GM23338 (cell line): ENCODE data around the gene AVPR1B. TPM values are rescaled to one million over a fixed set of nuclear protein-coding genes. Genes with fewer than 3 reads are reported as not detected.

ENCODE experiments used
- ATAC-seq: fragments of 200-7000 bp; cut with Tn5 transposase; 3 replicates; pipeline ENCODE4 v1.9.1; 2020
- DNase-seq: peaks from one replicate; pipeline ENCODE4 v3.0.0-alpha.2; 2015; ENCODE audit warnings: low spot score
- H2AFZ ChIP-seq: fragments of 200-600 bp; sonication (generic); 2 replicates; pipeline ENCODE4 v1.8.0; 2016; ENCODE audit warnings: antibody characterized with exemption, mild to moderate bottlenecking, moderate library complexity
- H3F3A ChIP-seq: fragments of 200-600 bp; sonication (generic); replicated peaks from 2 replicates; pipeline ENCODE4 v1.8.0; 2017; ENCODE audit warnings: antibody characterized with exemption, mixed run types, low read depth
- H3K27ac ChIP-seq: fragments of 200-600 bp; sonication (generic); 2 replicates; pipeline ENCODE4 v1.6.1; 2016; ENCODE audit warnings: low read depth
- H3K27me3 ChIP-seq: fragments of 200-600 bp; sonication (generic); 2 replicates; pipeline ENCODE4 v1.8.0; 2016; ENCODE audit warnings: mild to moderate bottlenecking, mixed run types, moderate library complexity; ENCODE audit not compliant: insufficient read depth
- H3K36me3 ChIP-seq: fragments of 200-600 bp; sonication (generic); 2 replicates; pipeline ENCODE4 v1.8.0; 2016; ENCODE audit warnings: mild to moderate bottlenecking; ENCODE audit not compliant: insufficient read depth
- H3K4me1 ChIP-seq: fragments of 200-600 bp; sonication (generic); 2 replicates; pipeline ENCODE4 v1.8.0; 2016; ENCODE audit warnings: mild to moderate bottlenecking, moderate library complexity; ENCODE audit not compliant: insufficient read depth
- H3K4me2 ChIP-seq: fragments of 200-600 bp; sonication (generic); 2 replicates; pipeline ENCODE4 v1.7.1; 2017; ENCODE audit warnings: mixed run types
- H3K4me3 ChIP-seq: fragments of 200-600 bp; sonication (generic); 2 replicates; pipeline ENCODE4 v1.6.1; 2016; ENCODE audit warnings: mixed run types
- H3K79me2 ChIP-seq: fragments of 200-600 bp; sonication (generic); replicated peaks from 2 replicates; pipeline ENCODE4 v1.8.0; 2017; ENCODE audit warnings: mild to moderate bottlenecking; ENCODE audit not compliant: insufficient read depth
- H3K9me2 ChIP-seq: fragments of 200-600 bp; sonication (generic); 2 replicates; pipeline ENCODE4 v1.8.0; 2017; ENCODE audit not compliant: insufficient read depth
- H4K20me1 ChIP-seq: fragments of 200-600 bp; sonication (generic); replicated peaks from 2 replicates; pipeline ENCODE4 v1.8.0; 2017; ENCODE audit warnings: mild to moderate bottlenecking; ENCODE audit not compliant: insufficient read depth
- H3K27ac Mint-ChIP-seq: 2 replicates; pipeline ENCODE4 v1.8.0; 2020; ENCODE audit warnings: inconsistent platforms, mild to moderate bottlenecking, moderate library complexity, mixed read lengths
- H3K27me3 Mint-ChIP-seq: 3 replicates; pipeline ENCODE4 v1.8.0; 2022; ENCODE audit warnings: low read depth, mild to moderate bottlenecking, moderate library complexity, mixed read lengths, inconsistent platforms; ENCODE audit not compliant: insufficient read depth, poor library complexity
- H3K36me3 Mint-ChIP-seq: 3 replicates; pipeline ENCODE4 v1.8.0; 2021; ENCODE audit warnings: low read depth, mild to moderate bottlenecking, inconsistent platforms, moderate library complexity, mixed read lengths
- H3K4me1 Mint-ChIP-seq: 3 replicates; pipeline ENCODE4 v1.8.0; 2020; ENCODE audit warnings: mild to moderate bottlenecking, inconsistent platforms, mixed read lengths
- H3K4me3 Mint-ChIP-seq: 3 replicates; pipeline ENCODE4 v1.8.0; 2021; ENCODE audit warnings: moderate library complexity, mild to moderate bottlenecking, inconsistent platforms, mixed read lengths
- H3K9me3 Mint-ChIP-seq: 3 replicates; pipeline ENCODE4 v1.8.0; 2020; ENCODE audit warnings: moderate library complexity, mild to moderate bottlenecking, inconsistent platforms, mixed read lengths
- CREB1 ChIP-seq: fragments of 250-450 bp; sonication (Bioruptor Pico); IDR thresholded peaks from 2 replicates; pipeline ENCODE4 v1.5.0; 2020; ENCODE audit warnings: low read depth, mild to moderate bottlenecking, moderate library complexity
- CTCF ChIP-seq, 2 experiments: fragments of 200-600 bp in 1 of 2; sonication (generic) in 1 of 2; conservative IDR thresholded peaks; 2 replicates each; pipeline versions ENCODE4 v1.5.1 to v1.6.1; 2016 to 2017; ENCODE audit warnings: antibody characterized with exemption in 2 of 2, low read depth in 2 of 2, mild to moderate bottlenecking in 2 of 2, moderate library complexity in 1 of 2
- ETS1 ChIP-seq: IDR thresholded peaks from 2 replicates; pipeline ENCODE4 v1.6.1; 2016; ENCODE audit warnings: antibody characterized with exemption
- EZH2 ChIP-seq: fragments of 200-600 bp; sonication (generic); IDR thresholded peaks from one replicate; pipeline ENCODE4 v1.8.0; 2017; ENCODE audit warnings: antibody characterized with exemption, mild to moderate bottlenecking, low read depth; ENCODE audit not compliant: unreplicated experiment
- EZH2phosphoT487 ChIP-seq: fragments of 200-600 bp; sonication (generic); IDR thresholded peaks from one replicate; pipeline ENCODE4 v1.8.1; 2018; ENCODE audit warnings: antibody characterized with exemption; ENCODE audit not compliant: unreplicated experiment
- JUNB ChIP-seq: IDR thresholded peaks from one replicate; pipeline ENCODE4 v1.6.1; 2016; ENCODE audit warnings: antibody characterized with exemption; ENCODE audit not compliant: unreplicated experiment
- NANOG ChIP-seq: IDR thresholded peaks from 2 replicates; pipeline ENCODE4 v1.6.1; 2016; ENCODE audit warnings: antibody characterized with exemption, borderline replicate concordance
- POLR2AphosphoS5 ChIP-seq: IDR thresholded peaks from 2 replicates; pipeline ENCODE4 v1.6.1; 2016; ENCODE audit warnings: antibody characterized with exemption, low read depth
- REST ChIP-seq: IDR thresholded peaks from one replicate; pipeline ENCODE4 v1.6.1; 2018; ENCODE audit warnings: antibody characterized with exemption; ENCODE audit not compliant: unreplicated experiment
- STAT1 ChIP-seq: IDR thresholded peaks from one replicate; pipeline ENCODE4 v1.6.1; 2016; ENCODE audit warnings: antibody characterized with exemption; ENCODE audit not compliant: unreplicated experiment
- ZNF114 ChIP-seq: fragments of 250-450 bp; sonication (Bioruptor Pico); IDR thresholded peaks from 2 replicates; pipeline ENCODE4 v1.5.0; 2020; ENCODE audit warnings: mild to moderate bottlenecking, moderate library complexity
- ZNF331 ChIP-seq: fragments of 250-450 bp; sonication (Bioruptor Pico); IDR thresholded peaks from 2 replicates; pipeline ENCODE4 v1.5.0; 2020; ENCODE audit warnings: low read depth, mild to moderate bottlenecking, moderate library complexity
- ZNF462 ChIP-seq: fragments of 250-450 bp; sonication (Bioruptor Pico); IDR thresholded peaks from 2 replicates; pipeline ENCODE4 v1.5.0; 2020; ENCODE audit warnings: mild to moderate bottlenecking, moderate library complexity
- polyA plus RNA-seq: library from polyadenylated mRNA; unstranded; fragments of >200 nt; fragmentation: Nextera tagmentation; extraction: Ambion mirVana; gene quantifications from 2 replicates; pipeline ENCODE4 v1.2.1, GENCODE V29; 2016
- total RNA-seq: library from RNA; depleted of rRNA; stranded (reverse); fragments of >200 nt; shearing (Covaris generic); gene quantifications from 2 replicates; pipeline ENCODE4 v1.2.3, GENCODE V29; 2014

Gene AVPR1B
- total and polyA plus RNA-seq, 2 experiments from 2014 or later = 0.24 to 0.52 TPM

- H3K4me1 ChIP-seq = peaks cover 4% of the 10 kb centered on the region; the same call in 1 of the 2 replicates
Observed at GRCh38 chr1:206131037-206131436, 13.8 kb upstream of the AVPR1B start.

More at GRCh38 chr1:206131037-206131436, 13.8 kb upstream of the AVPR1B start:
- H3K27me3 ChIP-seq = no peaks in the 10 kb centered on the region
- H4K20me1 ChIP-seq = no peaks in the 10 kb centered on the region
- no peaks in the 10 kb centered on the region for H3K36me3 ChIP-seq
- H3F3A ChIP-seq = no peaks in the 10 kb centered on the region
- H2AFZ ChIP-seq = no peak overlapping the region
- H3K9me3 Mint-ChIP-seq = no peaks in the 10 kb centered on the region
- H3K9me2 ChIP-seq = no peaks in the 10 kb centered on the region
- H3K4me1 Mint-ChIP-seq = peaks cover 4% of the 10 kb centered on the region; the same call in 2 of the 3 replicates
- no peaks in the 10 kb centered on the region for H3K79me2 ChIP-seq
- DNase-seq = no peak
- H3K36me3 Mint-ChIP-seq = no peaks in the 10 kb centered on the region
- no peak overlapping the region for H3K4me3 ChIP-seq
- no peak for TF ChIP-seq ETS1
- TF ChIP-seq POLR2AphosphoS5 = no peak
- no peak for TF ChIP-seq JUNB
- TF ChIP-seq ZNF114 (CRISPR knock-in tag) = no peak
- no peak for TF ChIP-seq EZH2
- no peak for TF ChIP-seq REST
- no peak for TF ChIP-seq ZNF331 (CRISPR knock-in tag)
- no peak for TF ChIP-seq ZNF462
- TF ChIP-seq CREB1 (CRISPR knock-in tag) = no peak
- no peak for TF ChIP-seq CTCF (conservative IDR thresholded peaks at IDR 0.05; ENCODE audit: low read depth in 2 of 2)
- no peak for TF ChIP-seq STAT1
- TF ChIP-seq EZH2phosphoT487 = no peak
- no peak for TF ChIP-seq NANOG
- no peaks in the 10 kb centered on the region for H3K27me3 Mint-ChIP-seq
- no peak overlapping the region for H3K4me3 Mint-ChIP-seq
- ATAC-seq = no peak
- no peak overlapping the region for H3K27ac ChIP-seq
- no peak overlapping the region for H3K4me2 ChIP-seq
- no peak overlapping the region for H3K27ac Mint-ChIP-seq
